ENCODE data around the gene LHFPL6.

GRCh38 chr13:39379118-39379517 is 223.9 kb downstream of the LHFPL6 start:
- TF ChIP-seq FOXM1 (IDR thresholded peaks at IDR 0.05; ENCODE audit: borderline replicate concordance) (no peak), TARDBP (IDR thresholded peaks at IDR 0.05) (no peak), HDGF (IDR thresholded peaks at IDR 0.05; ENCODE audit: borderline replicate concordance) (no peak), SP1 (IDR thresholded peaks at IDR 0.05) (no peak)

All from HEK293T (cell line).